ENCODE data around the gene IQSEC2. TPM values are rescaled to one million over a fixed set of nuclear protein-coding genes. Genes with fewer than 3 reads are reported as not detected.

Gene IQSEC2
- total and polyA plus RNA-seq, 2 experiments from 2014 or later, result 4.4 to 7.0 TPM

- Histone ChIP-seq H3K27ac (no peak overlapping the region), H3K4me2 (no peak overlapping the region), H3K4me3 (no peak overlapping the region), H4K20me1 (ENCODE audit: insufficient read depth, poor library complexity, severe bottlenecking) (no peaks in the 10 kb centered on the region), H3K4me1 (ENCODE audit: insufficient read depth) (no peaks in the 10 kb centered on the region), H3K36me3 (replicated peaks; ENCODE audit: insufficient read depth, low read depth) (no peaks in the 10 kb centered on the region), H3K79me2 (no peaks in the 10 kb centered on the region), H3K9me2 (replicated peaks; ENCODE audit: insufficient read depth) (no peaks in the 10 kb centered on the region), H3K9me3 (ENCODE audit: low read depth) (no peaks in the 10 kb centered on the region), H2AFZ (no peak overlapping the region), H3K27me3 (no peaks in the 10 kb centered on the region)
- DNase-seq (ENCODE audit: low spot score), result no peak
- WGBS (ENCODE audit: low lambda C conversion rate, missing lambda C conversion rate), result 90% methylated on average over 7 of the region's 7 CpGs
- TF ChIP-seq CTCF (IDR thresholded peaks at IDR 0.05; ENCODE audit: poor library complexity) (no peak), EZH2phosphoT487 (IDR thresholded peaks at IDR 0.05; ENCODE audit: low read depth, severe bottlenecking, unreplicated experiment) (no peak), EZH2 (IDR thresholded peaks at IDR 0.05; ENCODE audit: borderline replicate concordance) (no peak)
These were observed 39.8 kb downstream of the IQSEC2 start for GRCh38 chrX:53241558-53241957.

- H3K36me3 ChIP-seq (replicated peaks; ENCODE audit: insufficient read depth, low read depth), result no peaks in the 10 kb centered on the region
- no peaks in the 10 kb centered on the region for H3K9me3 ChIP-seq (ENCODE audit: low read depth)
- no peak for DNase-seq (ENCODE audit: low spot score)
- WGBS (ENCODE audit: low lambda C conversion rate, missing lambda C conversion rate), result 84% methylated on average over 6 of the region's 6 CpGs
- no peaks in the 10 kb centered on the region for H3K4me1 ChIP-seq (ENCODE audit: insufficient read depth)
- no peak overlapping the region for H2AFZ ChIP-seq
- no peak overlapping the region for H3K4me2 ChIP-seq
- H3K27me3 ChIP-seq, result no peaks in the 10 kb centered on the region
- H3K9me2 ChIP-seq (replicated peaks; ENCODE audit: insufficient read depth), result no peaks in the 10 kb centered on the region
- no peak overlapping the region for H3K4me3 ChIP-seq
- no peaks in the 10 kb centered on the region for H4K20me1 ChIP-seq (ENCODE audit: insufficient read depth, poor library complexity, severe bottlenecking)
- H3K27ac ChIP-seq, result no peak overlapping the region
- H3K79me2 ChIP-seq, result no peaks in the 10 kb centered on the region
- TF ChIP-seq EZH2phosphoT487 (IDR thresholded peaks at IDR 0.05; ENCODE audit: low read depth, severe bottlenecking, unreplicated experiment) (no peak), CTCF (IDR thresholded peaks at IDR 0.05; ENCODE audit: poor library complexity) (no peak), EZH2 (IDR thresholded peaks at IDR 0.05; ENCODE audit: borderline replicate concordance) (no peak)
These were observed 41.9 kb downstream of the IQSEC2 start for GRCh38 chrX:53239474-53239873.

- Histone ChIP-seq H2AFZ (no peak overlapping the region), H3K27ac (no peak overlapping the region), H4K20me1 (ENCODE audit: insufficient read depth, poor library complexity, severe bottlenecking) (no peaks in the 10 kb centered on the region), H3K9me2 (replicated peaks; ENCODE audit: insufficient read depth) (no peaks in the 10 kb centered on the region), H3K27me3 (no peaks in the 10 kb centered on the region), H3K4me3 (no peak overlapping the region), H3K36me3 (replicated peaks; ENCODE audit: insufficient read depth, low read depth) (no peaks in the 10 kb centered on the region), H3K9me3 (ENCODE audit: low read depth) (no peaks in the 10 kb centered on the region), H3K4me2 (no peak overlapping the region), H3K79me2 (no peaks in the 10 kb centered on the region), H3K4me1 (ENCODE audit: insufficient read depth) (no peaks in the 10 kb centered on the region)
- 77% methylated on average over 10 of the region's 10 CpGs for WGBS (ENCODE audit: low lambda C conversion rate, missing lambda C conversion rate)
- TF ChIP-seq CTCF (IDR thresholded peaks at IDR 0.05; ENCODE audit: poor library complexity), result no peak
- no peak for TF ChIP-seq EZH2 (IDR thresholded peaks at IDR 0.05; ENCODE audit: borderline replicate concordance)
- TF ChIP-seq EZH2phosphoT487 (IDR thresholded peaks at IDR 0.05; ENCODE audit: low read depth, severe bottlenecking, unreplicated experiment), result no peak
- no peak for DNase-seq (ENCODE audit: low spot score)
These were observed 44.3 kb downstream of the IQSEC2 start for GRCh38 chrX:53237056-53237455.

All from hepatocyte (in vitro differentiated cells).